Testis (tissue), 3 donors: Measurements from ENCODE around the gene P3H2. TPM values are rescaled to one million over a fixed set of nuclear protein-coding genes. Genes with fewer than 3 reads are reported as not detected.

ENCODE experiments used
- DNase-seq: peaks from one replicate; pipeline ENCODE4 v3.0.0-alpha.2; 2019
- H3K27ac ChIP-seq, 2 donors: fragments of 200-600 bp; sonication (generic); one replicate each; pipeline ENCODE4 v1.5.1; 2019
- H3K27me3 ChIP-seq: fragments of 200-600 bp; sonication (generic); one replicate; pipeline ENCODE4 v1.5.1; 2019
- H3K36me3 ChIP-seq: fragments of 200-600 bp; sonication (generic); one replicate; pipeline ENCODE4 v1.5.1; 2017; ENCODE audit warnings: low read depth; ENCODE audit errors: missing control alignments
- H3K4me1 ChIP-seq: fragments of 200-600 bp; sonication (generic); one replicate; pipeline ENCODE4 v1.5.1; 2019
- H3K4me3 ChIP-seq, 2 donors: fragments of 200-600 bp; sonication (generic); one replicate each; pipeline ENCODE4 v1.5.1; 2017 to 2019
- H3K9me3 ChIP-seq: fragments of 200-600 bp; sonication (generic); one replicate; pipeline ENCODE4 v1.5.1; 2017
- POLR2A ChIP-seq: fragments of 450-650 bp; IDR thresholded peaks from one replicate; pipeline ENCODE4 v1.6.1; 2017; ENCODE audit warnings: antibody characterized with exemption, mild to moderate bottlenecking, moderate library complexity
- WGBS, 2 donors: methylation state at CpG; one replicate each; pipeline ENCODE4 v1.1.5; 2018; 5-methylcytosine and 5-hydroxymethylcytosine counted together
- intact Hi-C: fragments of 100-400 bp; cut with DNase I; formaldehyde crosslinking; loops from one replicate; pipeline ENCODE4 v1.15.1; 2023; ENCODE audit warnings: low total_unique reads
- polyA plus RNA-seq: library from polyadenylated mRNA; stranded (reverse); fragments of 350-450 nt; fragmentation: Illumina TruSeq; extraction: RNeasy Lipid Tissue Mini Kit (QIAGEN cat#74804); gene quantifications from one replicate; pipeline ENCODE4 v1.2.3, GENCODE V29; 2014; ENCODE audit warnings: low read depth, low replicate concordance; ENCODE audit not compliant: insufficient read depth
- total RNA-seq, 2 donors: library from RNA; depleted of rRNA; stranded (reverse); fragments of >200 nt; gene quantifications; one replicate each; pipeline ENCODE4 v1.2.3, GENCODE V29; 2016
- TF ChIP-seq, protein P1 (sequence below), 3 experiments: fragments of 450-650 bp in 2 of 3; fragments of 200-600 bp in 1 of 3; sonication (generic) in 1 of 3; IDR thresholded peaks; one replicate each; pipeline ENCODE4 v1.5.1; 2016 to 2019; ENCODE audit warnings: antibody characterized with exemption in 3 of 3, mild to moderate bottlenecking in 2 of 3, moderate library complexity in 1 of 3

Gene P3H2
- total and polyA plus RNA-seq, 3 donors from 2014 or later, result 7.2 to 11.0 (median 10.1) TPM

DNA sequence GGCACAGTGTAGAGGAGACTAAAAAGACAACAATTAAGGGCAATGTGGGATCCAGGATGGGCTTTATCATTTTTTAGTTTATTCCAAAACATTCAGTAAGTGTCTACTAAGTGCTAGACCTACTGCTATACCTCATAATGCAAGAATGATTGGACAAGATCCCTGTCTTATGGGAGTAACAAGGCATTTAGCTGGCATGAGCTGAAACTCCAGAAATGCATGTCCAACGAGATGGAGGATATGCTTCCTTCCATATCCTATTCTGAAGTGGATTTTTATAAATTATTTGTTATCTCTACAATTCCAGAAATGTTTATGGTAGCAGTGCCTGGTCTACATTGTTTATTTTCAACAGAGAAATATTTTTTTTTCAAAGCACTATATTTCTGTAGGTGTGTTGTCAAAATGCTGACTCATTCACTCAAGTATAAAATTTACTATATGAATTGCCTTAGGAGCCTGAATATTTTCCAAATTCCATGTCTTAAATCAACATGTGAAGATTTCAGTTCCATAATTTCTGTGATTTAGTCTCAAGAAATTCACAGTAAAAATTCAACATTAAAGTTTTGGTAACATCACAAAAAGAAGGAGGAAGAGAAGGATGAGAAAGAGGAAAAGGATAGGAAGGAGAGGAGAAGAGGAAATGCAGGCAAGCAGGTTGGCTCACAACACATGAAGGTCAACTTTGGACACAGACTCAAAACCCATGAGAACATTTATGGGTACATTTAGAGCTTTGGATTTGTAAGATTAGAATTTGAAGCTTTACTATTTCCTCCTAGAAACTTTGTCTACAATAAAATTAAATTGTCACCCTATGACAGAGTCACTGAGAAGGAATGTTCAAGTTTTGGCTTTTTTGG lies 88.6 kb downstream of the P3H2 start:
- no peak overlapping the region for H3K4me3 ChIP-seq
- no peak overlapping the region for H3K27ac ChIP-seq
- no peaks in the 10 kb centered on the region for H3K27me3 ChIP-seq
- H3K9me3 ChIP-seq, result no peaks in the 10 kb centered on the region
- 60 to 76% methylated on average over 1 of the region's 1 CpG for WGBS, 2 donors
- intact Hi-C loops, result no loop called here
- no peaks in the 10 kb centered on the region for H3K4me1 ChIP-seq
- TF ChIP-seq, protein P1, sequence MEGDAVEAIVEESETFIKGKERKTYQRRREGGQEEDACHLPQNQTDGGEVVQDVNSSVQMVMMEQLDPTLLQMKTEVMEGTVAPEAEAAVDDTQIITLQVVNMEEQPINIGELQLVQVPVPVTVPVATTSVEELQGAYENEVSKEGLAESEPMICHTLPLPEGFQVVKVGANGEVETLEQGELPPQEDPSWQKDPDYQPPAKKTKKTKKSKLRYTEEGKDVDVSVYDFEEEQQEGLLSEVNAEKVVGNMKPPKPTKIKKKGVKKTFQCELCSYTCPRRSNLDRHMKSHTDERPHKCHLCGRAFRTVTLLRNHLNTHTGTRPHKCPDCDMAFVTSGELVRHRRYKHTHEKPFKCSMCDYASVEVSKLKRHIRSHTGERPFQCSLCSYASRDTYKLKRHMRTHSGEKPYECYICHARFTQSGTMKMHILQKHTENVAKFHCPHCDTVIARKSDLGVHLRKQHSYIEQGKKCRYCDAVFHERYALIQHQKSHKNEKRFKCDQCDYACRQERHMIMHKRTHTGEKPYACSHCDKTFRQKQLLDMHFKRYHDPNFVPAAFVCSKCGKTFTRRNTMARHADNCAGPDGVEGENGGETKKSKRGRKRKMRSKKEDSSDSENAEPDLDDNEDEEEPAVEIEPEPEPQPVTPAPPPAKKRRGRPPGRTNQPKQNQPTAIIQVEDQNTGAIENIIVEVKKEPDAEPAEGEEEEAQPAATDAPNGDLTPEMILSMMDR (IDR thresholded peaks at IDR 0.05), result no peak
- TF ChIP-seq POLR2A, result no peak
- H3K36me3 ChIP-seq, result no peaks in the 10 kb centered on the region
- DNase-seq, result no peak

DNA sequence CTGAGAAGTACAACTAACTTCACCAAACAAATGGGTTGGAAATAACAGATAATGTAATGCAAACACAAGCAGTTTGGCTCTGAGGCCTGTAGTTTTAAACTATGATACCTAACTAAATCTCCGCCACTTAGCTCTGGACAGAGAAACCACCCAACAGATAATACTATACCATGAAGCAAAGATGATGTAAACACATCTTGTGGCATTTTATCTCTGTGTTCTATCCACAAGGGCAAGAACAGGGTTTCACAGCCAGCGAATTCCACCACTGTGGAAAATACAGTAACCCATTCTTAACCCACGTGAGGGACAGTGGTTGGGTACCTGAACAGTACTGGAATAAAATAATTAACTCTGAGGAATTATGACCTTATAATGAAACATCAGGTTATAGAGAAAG lies 93.6 kb downstream of the P3H2 start:
- Histone ChIP-seq H3K4me3 (no peak overlapping the region), H3K27ac (no peak overlapping the region), H3K27me3 (no peaks in the 10 kb centered on the region), H3K36me3 (no peaks in the 10 kb centered on the region), H3K4me1 (no peaks in the 10 kb centered on the region), H3K9me3 (no peaks in the 10 kb centered on the region)
- 88 to 92% methylated on average over 3 of the region's 3 CpGs for WGBS, 2 donors
- TF ChIP-seq, protein P1 (IDR thresholded peaks at IDR 0.05), result no peak
- no peak for TF ChIP-seq POLR2A
- intact Hi-C loops, result no loop called here
- no peak for DNase-seq

DNA sequence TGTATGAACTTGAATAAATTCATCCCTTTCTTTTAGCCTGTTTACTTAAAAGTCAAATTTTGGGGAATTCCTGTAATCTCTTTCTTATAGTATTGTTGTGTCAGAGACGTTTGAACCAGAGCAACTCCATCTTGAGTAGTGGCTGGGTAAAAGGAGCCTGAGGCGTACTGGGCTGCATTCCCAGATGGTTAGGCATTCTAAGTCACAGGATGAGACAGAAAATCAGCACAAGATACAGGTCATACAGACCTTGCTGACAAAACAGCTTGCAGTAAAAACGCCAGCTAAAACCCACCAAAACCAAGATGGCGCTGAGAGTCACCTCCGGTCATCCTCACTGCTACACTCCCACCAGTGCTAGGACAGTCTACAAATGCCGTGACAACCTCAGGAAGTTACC lies 94.5 kb downstream of the P3H2 start:
- TF ChIP-seq, protein P1 (IDR thresholded peaks at IDR 0.05), result no peak
- no peak for TF ChIP-seq POLR2A
- 83 to 86% methylated on average over 6 of the region's 6 CpGs for WGBS, 2 donors
- H3K36me3 ChIP-seq, result no peaks in the 10 kb centered on the region
- intact Hi-C loops, result no loop called here
- no peak for DNase-seq
- H3K9me3 ChIP-seq, result no peaks in the 10 kb centered on the region
- H3K4me3 ChIP-seq, result no peak overlapping the region
- no peaks in the 10 kb centered on the region for H3K4me1 ChIP-seq
- no peak overlapping the region for H3K27ac ChIP-seq
- H3K27me3 ChIP-seq, result no peaks in the 10 kb centered on the region

DNA sequence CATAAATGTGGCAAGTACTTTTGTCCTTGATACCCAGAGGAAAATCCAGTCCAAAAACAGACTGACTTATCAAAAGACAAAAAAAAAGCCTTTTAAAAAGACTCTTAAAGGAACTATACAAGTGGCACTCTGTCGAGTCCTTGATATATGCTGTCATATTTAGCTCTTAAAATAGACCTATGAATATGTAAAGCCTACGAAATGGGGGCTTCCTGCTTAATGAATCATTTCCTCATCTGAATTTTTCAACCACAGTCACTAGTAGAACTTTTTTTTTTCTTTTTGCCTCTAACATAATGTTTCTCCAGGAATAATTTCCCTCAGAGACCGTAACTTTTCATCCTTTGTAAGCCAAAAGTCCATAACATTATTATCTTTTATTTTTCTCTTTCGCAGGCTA lies 95.8 kb downstream of the P3H2 start:
- Histone ChIP-seq H3K27me3 (no peaks in the 10 kb centered on the region), H3K36me3 (no peaks in the 10 kb centered on the region), H3K9me3 (no peaks in the 10 kb centered on the region), H3K4me3 (no peak overlapping the region), H3K27ac (no peak overlapping the region), H3K4me1 (no peaks in the 10 kb centered on the region)
- no peak for DNase-seq
- WGBS, 2 donors, result 73 to 76% methylated on average over 4 of the region's 4 CpGs
- TF ChIP-seq, protein P1 (IDR thresholded peaks at IDR 0.05), result no peak
- TF ChIP-seq POLR2A, result no peak
- intact Hi-C loops, result no loop called here

DNA sequence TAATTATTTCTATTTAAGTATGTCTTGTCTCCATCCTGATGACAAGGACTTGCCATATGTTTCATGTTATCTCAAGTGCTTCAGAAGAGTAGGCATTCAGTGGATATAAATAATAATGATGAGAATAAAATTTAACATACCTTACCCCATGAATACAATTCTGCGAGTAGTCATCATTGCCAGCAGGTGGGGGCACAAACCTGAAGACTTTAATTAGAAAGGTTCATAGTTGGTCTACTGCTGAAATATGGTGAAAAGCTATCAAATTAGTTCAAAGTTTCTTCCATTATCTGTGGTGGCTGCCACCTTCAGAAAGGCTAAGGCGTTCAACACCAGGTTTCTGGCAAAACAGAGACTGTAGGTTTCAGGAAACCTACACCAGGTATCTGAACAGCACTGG lies 100.9 kb downstream of the P3H2 start:
- H3K4me3 ChIP-seq, result no peak overlapping the region
- H3K36me3 ChIP-seq, result no peaks in the 10 kb centered on the region
- DNase-seq, result no peak
- TF ChIP-seq, protein P1 (IDR thresholded peaks at IDR 0.05), result no peak
- no peak for TF ChIP-seq POLR2A
- no peaks in the 10 kb centered on the region for H3K9me3 ChIP-seq
- H3K4me1 ChIP-seq, result no peaks in the 10 kb centered on the region
- 50 to 65% methylated on average over 2 of the region's 2 CpGs for WGBS, 2 donors
- no peak overlapping the region for H3K27ac ChIP-seq
- intact Hi-C loops, result no loop called here
- no peaks in the 10 kb centered on the region for H3K27me3 ChIP-seq
